HG02642 (cell line): Measurements from ENCODE around the gene GPR37.
A peak's percentile ranks its signal among the peaks of the same experiment; 100 is the strongest.

Experiments used
- ATAC-seq: cut with Tn5 transposase; IDR thresholded peaks from one replicate; pipeline ENCODE4 v1.9.1; 2021; ENCODE audit warnings: mild to moderate bottlenecking; ENCODE audit not compliant: unreplicated experiment, poor library complexity

GPR37 gene, protein sequence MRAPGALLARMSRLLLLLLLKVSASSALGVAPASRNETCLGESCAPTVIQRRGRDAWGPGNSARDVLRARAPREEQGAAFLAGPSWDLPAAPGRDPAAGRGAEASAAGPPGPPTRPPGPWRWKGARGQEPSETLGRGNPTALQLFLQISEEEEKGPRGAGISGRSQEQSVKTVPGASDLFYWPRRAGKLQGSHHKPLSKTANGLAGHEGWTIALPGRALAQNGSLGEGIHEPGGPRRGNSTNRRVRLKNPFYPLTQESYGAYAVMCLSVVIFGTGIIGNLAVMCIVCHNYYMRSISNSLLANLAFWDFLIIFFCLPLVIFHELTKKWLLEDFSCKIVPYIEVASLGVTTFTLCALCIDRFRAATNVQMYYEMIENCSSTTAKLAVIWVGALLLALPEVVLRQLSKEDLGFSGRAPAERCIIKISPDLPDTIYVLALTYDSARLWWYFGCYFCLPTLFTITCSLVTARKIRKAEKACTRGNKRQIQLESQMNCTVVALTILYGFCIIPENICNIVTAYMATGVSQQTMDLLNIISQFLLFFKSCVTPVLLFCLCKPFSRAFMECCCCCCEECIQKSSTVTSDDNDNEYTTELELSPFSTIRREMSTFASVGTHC

DNA sequence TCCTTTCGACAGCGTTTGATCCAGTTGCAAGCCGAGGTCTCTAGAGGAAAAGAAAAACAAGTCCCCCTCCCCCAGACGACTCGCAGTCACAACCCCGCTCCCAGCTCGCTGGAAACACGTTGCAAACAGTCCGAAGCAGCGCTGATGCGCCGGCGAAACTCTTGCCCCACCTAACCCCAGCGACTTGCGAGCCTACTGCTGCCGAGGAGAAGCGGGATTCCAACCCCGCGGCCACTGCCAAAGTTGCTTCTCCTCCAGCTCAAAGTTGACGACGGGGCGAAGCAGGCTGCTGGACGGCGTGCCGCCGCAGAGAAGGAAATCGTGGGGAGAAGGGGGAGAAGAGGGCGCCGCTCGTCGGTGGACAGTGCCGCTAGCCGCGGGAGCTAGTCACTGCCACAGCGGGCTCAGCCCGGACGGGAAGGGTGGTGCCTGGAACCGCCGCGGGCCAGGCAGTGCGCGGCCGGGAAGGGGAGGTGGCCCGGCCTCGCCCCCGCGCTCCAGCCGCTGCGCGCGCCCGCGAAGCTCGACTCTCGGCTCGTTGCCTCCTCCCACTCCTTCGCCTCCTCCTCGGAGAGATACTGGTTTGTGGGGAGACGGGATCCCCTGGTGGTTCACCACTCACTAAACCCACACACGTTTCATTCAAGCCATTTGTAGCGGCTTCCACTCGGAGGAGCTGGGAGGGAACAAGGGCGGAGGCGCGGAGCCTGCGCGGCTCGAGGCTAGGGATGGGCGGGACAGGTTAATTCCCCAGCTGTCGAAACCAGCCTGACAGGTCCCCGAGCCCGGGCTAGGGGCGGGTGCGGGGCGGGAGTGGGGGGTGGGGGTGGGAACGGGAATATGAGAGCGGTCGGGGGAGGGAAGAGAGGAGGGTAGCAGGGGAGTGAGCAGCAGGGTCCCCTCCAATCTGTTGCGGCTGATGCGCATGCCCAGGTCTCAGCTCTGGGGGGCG lies at the start of gene GPR37:
GPR37 (minus strand) TSS at position 392 of the 952 bp plus-strand sequence. CDS start 816 bp downstream, outside the sequence.
- ATAC-seq = peak; percentile 78

DNA sequence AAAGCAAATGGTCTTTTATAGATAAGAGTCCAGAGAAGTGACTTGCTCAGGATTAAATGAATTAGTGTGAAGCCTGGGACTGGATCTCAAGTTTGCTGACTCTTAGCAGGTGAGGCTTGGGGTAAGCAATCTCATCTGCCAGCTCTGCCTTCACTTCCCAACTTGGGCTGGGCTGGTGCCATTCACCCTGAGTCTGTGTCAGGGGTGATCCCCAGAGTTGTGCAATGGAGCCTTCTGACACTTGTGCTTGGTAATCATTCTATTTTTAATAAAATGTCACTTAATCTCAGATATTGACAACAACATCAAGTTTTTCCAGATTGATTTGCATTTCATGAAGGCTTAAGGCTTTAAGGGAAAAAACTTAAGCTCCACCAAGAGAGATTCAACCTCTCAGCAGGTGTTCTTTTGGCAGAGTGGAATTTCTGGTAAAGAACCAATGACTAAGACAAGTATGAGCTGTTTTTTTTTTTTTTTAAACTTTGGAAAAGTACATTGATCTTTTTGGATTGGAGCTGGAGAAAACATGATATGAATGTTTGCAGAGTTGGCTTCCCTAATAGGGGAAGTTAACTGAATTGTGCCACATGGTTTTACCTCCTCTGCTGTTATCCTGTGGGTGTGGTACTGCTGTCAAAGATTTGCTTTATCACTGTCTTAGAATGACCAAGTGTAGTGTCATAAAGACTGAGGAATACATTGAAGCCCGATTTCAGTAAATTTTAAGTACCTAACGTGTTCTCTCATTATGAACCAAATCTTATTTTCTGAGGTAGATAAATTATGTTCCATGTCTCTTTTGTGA lies 48.6 kb upstream of the GPR37 start:
- no peak for ATAC-seq

DNA sequence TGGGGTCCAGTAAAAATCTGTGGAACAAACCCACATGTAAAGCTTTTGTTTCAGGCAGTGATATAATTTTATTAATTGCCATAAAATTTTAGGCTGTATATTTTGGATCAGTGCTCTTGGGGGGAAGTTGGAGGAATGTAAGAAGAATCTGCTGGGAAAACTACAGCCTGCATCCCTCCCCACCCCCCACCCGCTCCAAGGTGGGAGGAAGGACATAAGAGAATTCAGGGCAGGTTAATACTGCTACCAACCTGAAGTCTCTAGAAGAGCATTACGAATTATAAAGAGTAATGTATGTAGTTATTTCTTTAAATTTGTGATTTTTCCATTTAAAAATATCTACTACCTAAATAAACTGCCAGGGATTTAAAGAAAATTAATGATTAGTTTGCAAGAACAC lies 47.2 kb upstream of the GPR37 start:
- no peak for ATAC-seq

DNA sequence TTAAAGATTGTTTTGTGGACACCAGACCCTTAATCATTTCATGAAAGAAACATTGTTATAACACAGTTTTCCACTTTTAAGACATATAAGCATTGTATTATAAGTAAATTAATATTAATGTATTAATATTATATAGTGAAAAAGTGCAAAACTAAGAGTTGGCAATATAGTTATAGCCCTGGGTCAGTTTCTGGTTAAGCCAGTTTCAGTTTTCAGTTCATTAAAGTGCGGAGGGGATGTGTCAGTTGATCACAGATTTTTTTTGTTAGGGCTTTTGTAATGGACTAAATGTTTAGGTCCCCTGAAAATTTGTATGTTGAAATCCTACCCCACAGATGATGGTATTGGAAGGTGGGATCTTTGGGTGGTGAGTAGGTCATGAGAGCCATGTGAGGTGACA lies 45.7 kb upstream of the GPR37 start:
- no peak for ATAC-seq

GRCh38 chr7:124810605-124811004 lies 45.0 kb upstream of the GPR37 start:
- no peak for ATAC-seq

GRCh38 chr7:124808206-124808605 lies 42.6 kb upstream of the GPR37 start:
- ATAC-seq = no peak

DNA sequence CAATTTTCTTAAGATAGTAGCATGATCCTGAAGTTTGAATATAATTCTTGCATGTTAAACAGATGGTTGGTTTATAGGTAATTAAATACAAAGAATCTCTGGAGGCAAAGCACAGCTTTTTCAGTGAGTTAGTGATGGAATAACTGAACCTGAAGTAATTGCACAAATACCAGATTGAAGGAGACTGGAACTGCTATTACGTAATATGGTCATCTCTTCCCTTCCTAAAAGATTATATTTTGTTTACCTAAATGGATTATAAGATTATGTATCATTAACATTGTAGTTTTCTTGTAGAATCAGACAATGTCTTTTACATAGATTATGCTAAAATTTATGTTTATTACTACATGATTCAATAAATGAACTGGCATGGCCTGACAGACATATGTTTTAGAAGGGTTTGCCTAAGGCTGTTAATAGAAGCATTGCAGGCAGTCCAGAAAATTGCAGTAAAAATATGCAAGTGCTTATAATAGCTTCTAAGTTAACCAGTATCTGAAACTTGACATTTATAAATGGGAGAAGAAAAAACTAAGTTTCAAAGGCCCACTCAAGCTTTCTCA lies 35.8 kb upstream of the GPR37 start:
- no peak for ATAC-seq

DNA sequence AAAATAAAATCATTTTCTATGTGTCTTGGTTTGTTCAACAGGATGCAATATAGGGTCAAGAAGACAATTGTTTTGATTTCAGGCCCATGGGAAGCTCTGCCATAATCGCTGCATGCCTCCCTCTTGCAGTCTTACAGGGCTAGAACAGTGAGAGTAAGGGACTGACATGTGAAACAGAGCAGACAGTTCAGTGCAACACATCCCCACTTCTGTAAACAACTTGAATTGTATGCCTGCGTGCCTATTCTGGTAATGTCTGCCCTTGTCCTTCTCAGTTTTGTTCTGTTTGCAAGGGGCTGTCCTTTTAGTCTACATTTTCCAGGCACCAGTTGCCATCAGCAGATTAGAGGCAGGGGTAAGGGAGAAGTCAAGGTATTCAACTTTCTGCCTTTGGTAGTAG lies 34.8 kb upstream of the GPR37 start:
- ATAC-seq = no peak

DNA sequence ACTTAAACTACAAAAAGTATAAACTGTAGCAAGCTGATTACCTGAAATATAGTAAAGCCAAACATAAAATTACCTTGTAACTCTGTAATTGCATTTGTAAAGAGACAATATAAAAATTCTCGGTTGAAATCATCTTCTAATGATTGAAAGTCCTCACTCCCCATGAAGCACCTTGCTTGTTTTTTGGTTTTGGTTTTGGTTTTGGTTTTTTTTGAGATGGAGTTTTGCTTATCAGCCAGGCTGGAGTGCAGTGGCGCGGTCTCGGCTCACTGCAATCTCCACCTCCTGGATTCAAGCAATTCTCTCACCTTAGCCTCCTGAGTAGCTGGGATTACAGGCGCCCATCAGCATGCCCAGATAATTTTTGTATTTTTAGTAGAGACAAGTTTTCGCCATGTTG lies 33.9 kb upstream of the GPR37 start:
- ATAC-seq = no peak

GRCh38 chr7:124796771-124797170 lies 31.2 kb upstream of the GPR37 start:
- ATAC-seq = no peak

GRCh38 chr7:124792696-124793095 lies 27.1 kb upstream of the GPR37 start:
- ATAC-seq = no peak

DNA sequence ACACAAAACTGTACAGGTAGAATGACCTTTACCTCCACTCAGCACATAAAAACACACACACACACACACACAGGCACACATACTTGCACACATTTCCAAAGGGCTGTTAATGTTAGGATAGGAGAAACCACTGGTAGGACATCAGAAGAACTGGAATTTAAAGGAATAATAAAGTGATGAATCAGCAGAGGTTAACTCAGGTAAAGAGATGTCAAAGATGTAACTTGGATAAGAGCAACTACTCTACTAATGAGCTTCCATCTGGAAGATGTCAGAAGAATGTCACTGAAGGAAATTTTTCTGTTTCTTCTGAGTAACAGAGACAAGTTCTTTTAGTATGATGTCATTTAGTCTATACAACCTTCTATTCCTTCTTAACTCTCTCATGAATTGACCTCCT lies 26.4 kb upstream of the GPR37 start:
- no peak for ATAC-seq

GRCh38 chr7:124791426-124791825 lies 25.8 kb upstream of the GPR37 start:
- ATAC-seq = no peak

DNA sequence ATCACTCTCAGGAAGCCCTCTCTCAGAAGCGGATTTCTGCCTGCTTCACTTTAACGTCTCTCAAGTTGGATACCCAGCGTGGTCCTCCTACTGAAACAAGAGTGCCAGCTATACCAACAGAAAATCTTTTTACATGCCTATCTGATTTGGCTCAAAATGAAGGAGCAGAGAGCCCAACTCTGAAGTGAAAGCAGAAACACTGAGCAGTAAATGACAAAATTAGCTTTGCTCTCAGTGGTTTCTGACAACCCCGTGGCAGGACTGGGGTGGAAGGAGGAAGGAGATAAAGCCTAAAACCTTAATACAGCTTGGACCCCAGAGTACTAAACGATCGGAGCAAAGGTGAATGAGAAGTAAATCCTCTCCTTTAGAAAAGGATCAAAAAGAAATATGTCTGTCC lies 25.1 kb upstream of the GPR37 start:
- no peak for ATAC-seq

DNA sequence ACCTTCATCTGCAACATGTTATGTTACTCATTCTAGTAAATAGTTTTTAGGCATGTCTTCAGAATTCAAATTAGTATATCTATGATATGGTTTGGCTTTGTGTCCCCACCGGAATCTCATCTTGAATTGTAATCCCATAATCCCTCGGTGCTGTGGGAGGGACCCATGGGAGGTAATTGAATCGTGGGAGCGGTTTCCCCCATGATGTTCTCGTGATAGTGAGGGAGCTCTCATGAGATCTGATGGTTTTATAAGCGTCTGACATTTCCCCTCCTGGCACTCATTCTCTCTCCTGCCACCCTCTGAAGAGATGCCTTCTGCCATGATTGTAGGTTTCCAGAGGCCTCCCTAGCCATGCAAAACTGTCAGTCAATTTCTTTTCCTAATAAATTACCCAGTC lies 20.4 kb upstream of the GPR37 start:
- ATAC-seq = no peak

DNA sequence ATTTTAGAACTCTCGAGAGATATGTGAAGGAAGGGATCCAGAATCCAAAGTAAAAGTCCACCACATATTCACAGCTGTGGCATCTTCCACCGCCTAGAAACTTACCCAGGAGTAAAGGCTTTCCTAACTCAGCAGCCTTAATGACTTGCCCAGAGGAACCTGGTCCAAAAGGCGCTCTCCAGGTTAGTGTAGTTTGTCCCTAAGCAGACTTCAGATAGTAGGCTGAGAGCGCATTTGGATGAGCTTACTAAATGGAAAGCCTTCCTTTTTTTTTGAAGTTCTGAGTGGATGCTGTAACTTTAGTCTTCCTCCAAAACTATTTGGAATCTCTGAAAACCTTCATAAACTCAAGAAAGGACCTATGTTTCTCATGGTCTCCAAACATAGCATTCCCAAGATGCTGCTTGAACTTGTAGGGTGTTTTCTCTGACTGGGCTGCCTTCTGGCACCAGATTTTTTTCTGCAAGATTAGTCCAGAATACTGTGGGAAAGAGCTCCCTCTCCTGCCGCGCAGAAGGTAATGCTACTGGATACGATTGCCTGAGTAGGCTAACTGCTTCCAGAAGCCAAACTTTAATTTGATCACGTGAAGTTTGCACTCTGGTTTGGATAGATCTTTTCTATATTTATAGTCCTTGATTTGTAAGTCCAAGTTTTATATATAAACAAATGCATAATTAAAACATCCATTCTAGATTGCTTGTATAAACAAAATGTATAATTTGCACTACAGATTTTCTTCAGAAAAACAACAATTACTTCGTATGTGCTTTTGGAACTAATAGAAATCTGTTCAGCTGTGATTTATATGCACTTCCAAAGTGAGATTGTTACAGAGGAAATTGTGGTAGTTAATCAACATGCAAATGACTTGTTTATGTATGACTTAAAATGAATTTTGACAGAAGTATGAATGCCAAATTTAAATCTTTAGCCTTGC lies 19.6 kb upstream of the GPR37 start:
- peak; percentile 90 for ATAC-seq

GRCh38 chr7:124783271-124783670 lies 17.7 kb upstream of the GPR37 start:
- ATAC-seq = no peak

DNA sequence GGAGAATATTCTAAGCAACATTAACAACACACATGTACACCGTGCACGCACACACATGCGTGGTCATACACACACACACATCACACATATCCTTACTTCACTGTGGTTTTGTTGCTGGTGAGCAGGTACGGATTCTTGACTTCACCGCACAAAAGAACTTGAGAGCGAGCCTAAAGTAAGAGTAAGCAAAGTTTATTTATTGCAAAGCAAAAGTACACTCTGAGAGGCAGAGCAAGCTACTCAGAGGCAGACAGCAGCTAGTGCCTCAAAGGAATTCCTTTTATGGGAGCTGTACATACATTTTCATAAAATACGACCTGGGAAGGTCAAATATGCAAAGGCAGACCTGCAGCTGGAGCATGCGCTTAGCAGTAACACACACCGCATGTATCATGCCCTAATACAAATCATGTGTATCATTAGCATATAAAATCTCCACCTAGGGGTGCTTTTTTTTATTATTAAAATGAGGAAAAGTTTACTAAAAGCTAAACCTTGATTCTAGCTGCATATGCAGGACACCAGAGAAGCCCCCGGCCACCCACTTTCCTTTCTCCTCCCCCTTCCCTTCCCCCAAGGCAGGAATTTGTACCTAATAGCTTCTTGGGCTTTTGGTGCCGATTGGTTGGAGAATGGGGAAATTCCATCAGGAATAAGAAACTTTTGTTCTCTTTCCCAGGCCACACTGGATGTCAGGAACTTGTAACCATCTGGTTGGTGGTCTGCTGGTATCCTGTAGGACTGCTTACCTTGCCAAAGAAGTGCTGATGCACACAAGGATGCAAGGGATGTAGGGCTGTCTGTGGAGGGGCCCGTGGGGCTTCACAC lies 16.5 kb upstream of the GPR37 start:
- ATAC-seq = no peak
